Smooth muscle cell (in vitro differentiated cells): ENCODE results near the gene CSNK2A2. TPM values are rescaled to one million over a fixed set of nuclear protein-coding genes. Genes with fewer than 3 reads are reported as not detected.

Experiments
- polyA plus RNA-seq: library from polyadenylated mRNA; unstranded; fragments of >200 nt; fragmentation: Nextera tagmentation; extraction: Ambion mirVana; gene quantifications from 2 replicates; pipeline ENCODE4 v1.2.1, GENCODE V29; 2016
- small RNA-seq: library from RNA; depleted of rRNA; stranded (forward); fragments of <200 nt; gene quantifications from one replicate; pipeline ENCODE3, GENCODE V24; 2014
- total RNA-seq: library from RNA; depleted of rRNA; stranded (reverse); fragments of >200 nt; gene quantifications from 2 replicates; pipeline ENCODE4 v1.2.3, GENCODE V29; 2014

CSNK2A2 gene
- total and polyA plus RNA-seq, 2 experiments from 2014 or later, result 16.5 to 26.3 TPM

Small RNA genes within 50 kb of the gene (small RNA-seq; reads per million reads assigned to genes)
- not detected for gene RN7SL645P

Other genes with a start within 250 kb of the CSNK2A2 start
- not detected in 2 replicates for gene CNGB1, start 227.0 kb downstream of the CSNK2A2 start, total RNA-seq
- not detected in 2 replicates for gene CNGB1, start 227.0 kb downstream of the CSNK2A2 start, polyA plus RNA-seq
- 1.0 and 3.1 TPM in 2 replicates for gene ZNF319, start 197.4 kb downstream of the CSNK2A2 start, total RNA-seq
- gene ZNF319, start 197.4 kb downstream of the CSNK2A2 start, polyA plus RNA-seq, result 4.0 and 5.0 TPM in 2 replicates
- 13.9 and 26.9 TPM in 2 replicates for gene USB1, start 196.7 kb downstream of the CSNK2A2 start, total RNA-seq
- gene USB1, start 196.7 kb downstream of the CSNK2A2 start, polyA plus RNA-seq, result 44.1 and 56.6 TPM in 2 replicates
- gene MMP15, start 172.4 kb downstream of the CSNK2A2 start, total RNA-seq, result 2.3 and 2.5 TPM in 2 replicates
- gene MMP15, start 172.4 kb downstream of the CSNK2A2 start, polyA plus RNA-seq, result 4.2 and 5.2 TPM in 2 replicates
- 89.9 and 96.1 TPM in 2 replicates for gene CFAP20, start 68.7 kb downstream of the CSNK2A2 start, total RNA-seq
- 55.1 and 61.6 TPM in 2 replicates for gene CFAP20, start 68.7 kb downstream of the CSNK2A2 start, polyA plus RNA-seq
- not detected in 2 replicates for gene PRSS54, start 96.9 kb upstream of the CSNK2A2 start, total RNA-seq
- gene PRSS54, start 96.9 kb upstream of the CSNK2A2 start, polyA plus RNA-seq, result not detected in 2 replicates
- 1.9 and 2.2 TPM in 2 replicates for gene GINS3, start 194.4 kb upstream of the CSNK2A2 start, total RNA-seq
- 0.70 and 4.2 TPM in 2 replicates for gene GINS3, start 194.4 kb upstream of the CSNK2A2 start, polyA plus RNA-seq